H4 (cell line): ENCODE data around the gene TBCD. TPM values are rescaled to one million over a fixed set of nuclear protein-coding genes. Genes with fewer than 3 reads are reported as not detected.
A peak's percentile ranks its signal among the peaks of the same experiment; 100 is the strongest.

Experiments
- DNase-seq: peaks from one replicate; pipeline ENCODE4 v3.0.0-alpha.2; 2015; ENCODE audit warnings: low spot score
- total RNA-seq: library from RNA; depleted of rRNA; stranded (reverse); fragments of >200 nt; shearing (Covaris generic); gene quantifications from 2 replicates; pipeline ENCODE4 v1.2.3, GENCODE V29; 2014

TBCD gene
- total RNA-seq, 1 experiment from 2014 or later: 17.6 TPM

- no peak for DNase-seq
These were observed 120.1 kb downstream of the TBCD start for GRCh38 chr17:82871776-82872561.

GRCh38 chr17:82872591-82873520 is 121.0 kb downstream of the TBCD start:
- no peak for DNase-seq

DNA sequence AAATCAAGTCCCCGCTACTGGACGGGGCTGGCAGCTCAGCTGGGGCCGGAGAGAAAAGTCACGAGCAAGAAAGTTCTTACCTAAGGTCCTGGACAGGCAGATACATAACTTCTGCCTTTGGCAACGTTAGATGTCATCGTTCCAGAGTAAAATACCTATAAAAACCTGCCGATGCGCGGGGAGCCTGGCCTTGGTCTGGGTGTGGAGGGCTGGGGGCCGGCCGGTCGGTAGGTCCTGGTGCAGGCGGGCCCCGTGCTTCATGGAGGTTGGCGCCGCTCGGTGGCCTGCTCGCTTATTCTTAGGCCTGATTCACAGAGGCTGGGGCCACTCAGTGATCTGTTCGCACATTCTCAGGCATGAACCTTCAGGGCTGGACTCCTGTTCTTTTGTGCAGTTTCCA is 121.7 kb downstream of the TBCD start:
- DNase-seq: no peak

DNA sequence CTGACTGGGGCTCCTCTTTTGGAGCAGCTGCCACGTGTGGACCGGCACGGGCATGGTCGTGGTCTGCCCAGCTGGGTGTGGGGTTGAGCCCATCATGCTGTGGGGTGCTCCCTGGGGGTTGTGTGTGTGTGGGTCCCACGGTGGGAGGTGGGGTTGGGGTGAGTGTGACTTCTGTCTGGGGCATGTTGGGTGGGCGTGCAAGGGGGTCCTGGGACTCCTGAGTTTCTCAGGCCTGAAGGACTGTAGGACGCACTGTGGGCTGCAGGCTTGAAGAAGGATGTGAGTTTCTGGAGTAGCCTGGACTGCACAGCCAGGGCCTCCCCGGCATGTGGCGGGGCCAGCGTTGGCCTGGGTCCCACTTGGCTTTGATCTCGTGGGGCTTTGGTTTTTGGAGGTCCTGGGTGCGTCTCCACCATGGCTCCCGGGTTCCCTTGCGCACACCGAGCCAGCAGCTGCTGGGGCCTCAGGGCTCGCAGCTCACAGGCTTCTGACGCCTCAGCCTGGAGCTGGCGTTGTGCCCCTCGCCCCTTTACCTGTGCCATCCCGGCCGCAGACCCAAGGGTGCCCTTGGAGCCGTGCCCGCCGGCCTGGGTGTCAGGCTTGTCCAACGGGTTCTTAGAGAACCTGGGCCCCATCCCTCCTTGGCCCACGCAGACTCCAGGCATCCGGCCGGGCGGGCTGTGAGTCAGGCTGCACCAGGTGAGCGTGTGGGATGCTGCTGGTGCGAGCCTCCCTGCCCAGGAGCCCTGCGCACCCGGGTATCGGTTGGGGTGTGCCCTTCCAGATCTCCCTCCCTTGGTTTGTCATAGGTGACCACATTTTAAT is 122.4 kb downstream of the TBCD start:
- DNase-seq: no peak

DNA sequence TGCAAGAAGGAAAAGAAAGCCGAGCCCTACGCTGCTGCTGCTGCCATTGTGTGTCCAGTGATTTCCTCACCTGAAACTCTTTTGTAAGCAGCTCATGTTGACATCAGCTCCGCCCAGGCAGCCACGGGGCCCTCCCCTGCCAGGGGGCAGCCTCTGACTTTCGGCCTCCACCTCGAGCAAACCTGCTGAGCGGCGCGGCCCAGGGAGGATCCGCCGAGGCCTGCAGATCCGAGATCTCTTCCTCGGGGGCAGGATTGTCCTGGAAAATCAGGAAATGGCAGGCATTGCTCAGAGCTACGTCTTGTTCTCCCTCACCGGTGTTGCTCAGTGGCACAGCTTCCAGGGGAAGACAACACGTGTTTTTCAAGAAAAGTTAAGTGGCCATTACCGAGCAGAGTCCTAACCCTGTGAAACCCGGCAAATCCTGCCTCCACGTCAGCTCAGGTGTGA is 123.6 kb downstream of the TBCD start:
- no peak for DNase-seq

DNA sequence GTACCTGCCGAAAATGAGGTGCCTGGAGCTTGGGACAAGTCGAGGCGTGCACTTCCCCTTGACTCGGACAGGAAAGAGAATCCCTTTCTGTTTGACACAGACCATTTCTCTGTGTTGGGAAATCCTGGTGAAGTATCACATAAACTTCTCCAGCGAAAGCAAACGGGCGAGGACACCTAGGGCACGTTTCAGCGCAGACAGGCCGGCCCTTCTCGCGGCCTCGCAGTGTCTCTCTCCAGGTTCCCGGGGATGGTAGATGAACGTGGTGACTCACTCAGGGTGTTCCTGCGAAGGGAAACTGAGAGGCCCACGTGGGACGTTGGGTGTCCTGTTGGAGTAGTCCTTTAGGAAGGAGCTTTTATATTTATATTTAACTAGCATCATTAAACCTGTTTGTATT is 124.3 kb downstream of the TBCD start:
- DNase-seq: no peak

GRCh38 chr17:82876602-82877379 is 124.9 kb downstream of the TBCD start:
- no peak for DNase-seq

DNA sequence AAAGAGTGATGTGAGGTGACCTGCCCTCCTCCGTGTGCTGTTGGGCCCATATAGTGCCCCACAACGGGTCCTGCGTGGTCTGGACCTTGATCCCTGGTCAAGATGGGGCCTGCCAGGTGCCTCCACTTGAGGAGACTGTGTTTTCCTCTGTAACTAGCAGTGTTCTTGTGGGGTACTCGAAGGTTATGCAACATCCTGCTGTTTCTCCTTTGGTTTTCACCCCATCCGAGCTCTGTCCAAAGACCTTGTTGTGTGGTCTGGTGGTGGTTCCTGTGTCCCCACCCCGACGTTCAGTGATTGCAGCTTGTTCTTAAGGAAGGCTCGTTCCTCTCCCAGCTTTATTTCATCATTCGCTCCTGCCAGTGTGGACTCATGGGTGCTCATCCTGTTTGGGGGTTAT is 126.7 kb downstream of the TBCD start:
- no peak for DNase-seq

- no peak for DNase-seq
These were observed 127.4 kb downstream of the TBCD start for GRCh38 chr17:82879241-82879640.

- DNase-seq: no peak
These were observed 128.9 kb downstream of the TBCD start for GRCh38 chr17:82880620-82881323.

- no peak for DNase-seq
These were observed 129.5 kb downstream of the TBCD start for GRCh38 chr17:82881324-82881823.

GRCh38 chr17:82881900-82882714 is 130.2 kb downstream of the TBCD start:
- no peak for DNase-seq

- no peak for DNase-seq
These were observed 131.0 kb downstream of the TBCD start for GRCh38 chr17:82882715-82883418.

DNA sequence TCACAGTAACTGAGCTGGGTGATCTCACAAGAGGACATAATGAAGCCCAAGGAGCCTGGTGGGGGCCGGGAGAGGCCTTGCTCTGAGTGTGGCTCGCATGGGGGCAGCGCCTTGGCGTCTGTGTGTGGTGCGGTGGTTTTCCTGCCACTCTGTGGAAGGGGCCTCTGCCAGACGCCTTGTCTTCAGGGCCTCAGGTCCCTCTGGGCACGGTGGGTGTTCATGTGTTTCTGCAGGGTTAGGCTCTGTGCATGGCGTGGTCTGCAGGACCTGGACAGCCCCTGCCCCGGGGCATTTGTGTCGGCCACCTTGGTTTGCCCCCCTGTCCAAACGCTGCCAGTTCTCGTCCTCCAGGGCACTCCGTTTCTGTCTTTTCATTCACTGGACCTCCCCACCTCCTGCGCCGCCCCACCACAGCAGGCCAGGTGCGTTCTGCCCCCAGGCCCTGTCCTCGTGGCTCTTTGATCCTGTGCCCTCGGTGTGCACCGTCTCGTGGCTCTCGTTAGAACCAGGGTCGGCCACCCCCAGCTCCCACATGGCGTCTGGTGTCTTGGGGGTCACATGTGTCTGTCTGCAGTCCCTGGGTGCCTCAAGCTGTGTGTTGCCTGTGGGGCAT is 131.7 kb downstream of the TBCD start:
- no peak for DNase-seq

GRCh38 chr17:82884341-82884969 is 132.6 kb downstream of the TBCD start:
- DNase-seq: no peak

DNA sequence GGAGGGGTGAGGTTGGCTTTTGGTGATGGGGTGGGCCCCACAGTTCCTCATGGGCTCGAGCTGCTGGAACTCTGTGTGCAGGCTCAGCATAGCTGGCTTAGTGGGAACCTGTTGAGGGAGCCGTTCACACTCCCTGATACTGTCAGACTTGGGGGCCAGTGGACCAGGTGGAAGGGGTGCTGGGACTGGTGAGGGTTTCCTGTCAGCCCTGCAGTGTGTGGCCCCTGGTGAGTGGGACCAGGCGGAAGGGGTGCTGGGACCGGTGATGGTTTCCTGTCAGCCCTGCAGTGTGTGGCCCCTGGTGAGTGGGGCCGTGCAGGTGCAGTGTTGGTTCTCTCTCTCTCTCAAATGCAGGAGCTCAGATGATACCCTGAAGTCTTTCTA is 133.1 kb downstream of the TBCD start:
- no peak for DNase-seq

DNA sequence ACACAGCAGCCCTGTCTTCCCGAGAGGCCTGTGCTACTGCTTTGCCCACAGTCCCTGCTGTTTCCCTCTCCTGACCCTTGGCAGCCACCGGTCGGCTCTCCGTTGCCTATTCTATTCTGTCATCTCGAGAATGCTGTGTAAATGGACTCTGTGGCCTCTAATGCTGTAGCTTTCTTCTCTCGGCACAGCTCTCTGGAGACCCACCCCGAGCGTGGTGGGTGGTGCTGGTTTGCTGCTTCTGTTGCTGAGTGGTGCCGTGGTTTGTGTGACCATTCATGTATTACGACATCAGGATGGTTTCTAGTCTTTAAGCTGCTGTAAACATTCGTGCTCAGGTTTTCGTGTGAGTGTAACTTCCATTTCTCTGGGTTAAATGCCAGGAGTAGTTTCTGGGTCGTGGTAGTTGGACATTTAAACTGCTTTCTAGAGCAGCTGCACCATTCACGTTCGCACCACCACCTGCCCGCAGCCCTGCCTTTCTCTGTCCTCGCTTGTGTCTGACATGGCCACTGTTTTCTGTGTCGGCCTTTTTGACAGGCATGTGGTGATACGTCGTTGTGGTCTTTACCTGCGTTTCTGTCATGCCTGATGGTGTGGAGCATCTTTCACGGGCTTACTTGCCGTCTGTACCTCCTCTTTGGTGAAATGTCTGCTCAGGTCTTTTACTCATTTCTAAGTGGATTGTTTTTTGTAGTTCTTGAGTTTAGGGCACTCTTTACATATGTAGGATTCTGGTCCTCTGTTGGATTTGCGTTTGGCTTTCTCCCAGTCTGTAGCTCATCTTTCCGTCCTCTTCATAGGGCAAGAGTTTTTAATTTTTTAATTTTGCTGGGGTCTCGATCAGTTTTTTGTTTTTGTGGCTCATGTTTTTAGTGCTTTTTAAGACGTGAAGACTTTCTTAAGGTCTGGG is 135.6 kb downstream of the TBCD start:
- DNase-seq: peak; percentile 49
